Adrenal gland (tissue), 5 donors: ENCODE data around the gene ANKRD60.

Source experiments
- POLR2A ChIP-seq, 2 donors: fragments of 450-650 bp; IDR thresholded peaks; one replicate each; pipeline ENCODE4 v1.6.1; 2017; ENCODE audit warnings: antibody characterized with exemption in 2 of 2, mild to moderate bottlenecking in 2 of 2, moderate library complexity in 1 of 2
- TF ChIP-seq, protein P1 (sequence below), 6 experiments: fragments of 450-650 bp in 4 of 6; fragments of 200-600 bp in 2 of 6; sonication (generic) in 1 of 6; IDR thresholded peaks; 1 replicate in 5 of 6; 2 replicates in 1 of 6; pipeline versions ENCODE4 v1.5.1 to v1.8.0; 2016 to 2021; ENCODE audit warnings: antibody characterized with exemption in 6 of 6, mild to moderate bottlenecking in 2 of 6, moderate library complexity in 1 of 6
- donor health status: DM: no; HTN: no; CAD: no.

DNA sequence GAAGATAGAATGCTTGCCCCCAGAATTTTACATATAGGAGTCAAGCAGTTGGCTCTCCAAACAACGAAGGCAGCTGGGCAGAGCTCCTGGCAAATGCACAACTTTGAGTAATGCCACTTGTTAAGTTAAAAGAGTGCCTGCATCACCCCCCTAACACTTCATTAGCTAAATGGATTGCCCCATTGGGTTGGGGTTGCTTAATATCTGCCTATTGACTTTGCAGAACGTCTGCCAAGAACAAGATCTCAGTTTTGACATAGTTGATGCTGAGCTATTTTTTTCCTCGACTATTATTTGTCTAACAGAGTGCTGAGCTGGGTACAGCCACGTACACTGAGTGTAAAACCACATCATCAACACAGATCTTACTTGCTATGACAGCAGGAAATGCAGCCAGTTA is 12.1 kb downstream of the ANKRD60 start:
- no peak for TF ChIP-seq POLR2A (IDR thresholded peaks at IDR 0.05)
- TF ChIP-seq, protein P1, sequence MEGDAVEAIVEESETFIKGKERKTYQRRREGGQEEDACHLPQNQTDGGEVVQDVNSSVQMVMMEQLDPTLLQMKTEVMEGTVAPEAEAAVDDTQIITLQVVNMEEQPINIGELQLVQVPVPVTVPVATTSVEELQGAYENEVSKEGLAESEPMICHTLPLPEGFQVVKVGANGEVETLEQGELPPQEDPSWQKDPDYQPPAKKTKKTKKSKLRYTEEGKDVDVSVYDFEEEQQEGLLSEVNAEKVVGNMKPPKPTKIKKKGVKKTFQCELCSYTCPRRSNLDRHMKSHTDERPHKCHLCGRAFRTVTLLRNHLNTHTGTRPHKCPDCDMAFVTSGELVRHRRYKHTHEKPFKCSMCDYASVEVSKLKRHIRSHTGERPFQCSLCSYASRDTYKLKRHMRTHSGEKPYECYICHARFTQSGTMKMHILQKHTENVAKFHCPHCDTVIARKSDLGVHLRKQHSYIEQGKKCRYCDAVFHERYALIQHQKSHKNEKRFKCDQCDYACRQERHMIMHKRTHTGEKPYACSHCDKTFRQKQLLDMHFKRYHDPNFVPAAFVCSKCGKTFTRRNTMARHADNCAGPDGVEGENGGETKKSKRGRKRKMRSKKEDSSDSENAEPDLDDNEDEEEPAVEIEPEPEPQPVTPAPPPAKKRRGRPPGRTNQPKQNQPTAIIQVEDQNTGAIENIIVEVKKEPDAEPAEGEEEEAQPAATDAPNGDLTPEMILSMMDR (IDR thresholded peaks at IDR 0.05): no peak
